IPS-18a (cell line): ENCODE data around the gene TXNDC2.

ENCODE experiments used
- H3K27ac ChIP-seq: one replicate; pipeline ENCODE4 v1.5.1; 2013; ENCODE audit warnings: low read length
- H3K27me3 ChIP-seq: one replicate; pipeline ENCODE4 v1.6.1; 2013; ENCODE audit warnings: mild to moderate bottlenecking, low read length; ENCODE audit not compliant: control insufficient read depth, insufficient read depth
- H3K36me3 ChIP-seq: one replicate; pipeline ENCODE4 v1.6.1; 2013; ENCODE audit warnings: low read depth, low read length; ENCODE audit not compliant: control insufficient read depth
- H3K4me1 ChIP-seq: one replicate; pipeline ENCODE4 v1.6.1; 2013; ENCODE audit warnings: low read depth, low read length; ENCODE audit not compliant: control insufficient read depth
- H3K4me3 ChIP-seq: one replicate; pipeline ENCODE4 v1.5.1; 2013; ENCODE audit warnings: low read length
- H3K9ac ChIP-seq: one replicate; pipeline ENCODE4 v1.6.1; 2013; ENCODE audit warnings: mild to moderate bottlenecking, low read length, moderate library complexity
- H3K9me3 ChIP-seq: one replicate; pipeline ENCODE4 v1.6.1; 2013; ENCODE audit warnings: low read depth, low read length; ENCODE audit not compliant: control insufficient read depth

TXNDC2 gene

GRCh38 chr18:9916808-9917207 is 31.0 kb downstream of the TXNDC2 start:
- H3K4me1 ChIP-seq, result peaks cover 44% of the 10 kb centered on the region
- H3K27ac ChIP-seq, result no peak overlapping the region
- H3K4me3 ChIP-seq, result no peak overlapping the region
- H3K36me3 ChIP-seq, result no peaks in the 10 kb centered on the region
- no peaks in the 10 kb centered on the region for H3K9me3 ChIP-seq
- H3K27me3 ChIP-seq, result peaks cover 3% of the 10 kb centered on the region
- no peak overlapping the region for H3K9ac ChIP-seq

GRCh38 chr18:9918016-9918680 is 32.4 kb downstream of the TXNDC2 start:
- Histone ChIP-seq H3K9me3 (no peaks in the 10 kb centered on the region), H3K27ac (no peak overlapping the region), H3K4me3 (no peak overlapping the region), H3K36me3 (no peaks in the 10 kb centered on the region), H3K9ac (no peak overlapping the region), H3K4me1 (peaks cover 42% of the 10 kb centered on the region), H3K27me3 (no peaks in the 10 kb centered on the region)

GRCh38 chr18:9919564-9920232 is 33.9 kb downstream of the TXNDC2 start:
- Histone ChIP-seq H3K27ac (no peak overlapping the region), H3K4me1 (peaks cover 45% of the 10 kb centered on the region), H3K9me3 (no peaks in the 10 kb centered on the region), H3K9ac (no peak overlapping the region), H3K36me3 (no peaks in the 10 kb centered on the region), H3K27me3 (no peaks in the 10 kb centered on the region), H3K4me3 (no peak overlapping the region)

DNA sequence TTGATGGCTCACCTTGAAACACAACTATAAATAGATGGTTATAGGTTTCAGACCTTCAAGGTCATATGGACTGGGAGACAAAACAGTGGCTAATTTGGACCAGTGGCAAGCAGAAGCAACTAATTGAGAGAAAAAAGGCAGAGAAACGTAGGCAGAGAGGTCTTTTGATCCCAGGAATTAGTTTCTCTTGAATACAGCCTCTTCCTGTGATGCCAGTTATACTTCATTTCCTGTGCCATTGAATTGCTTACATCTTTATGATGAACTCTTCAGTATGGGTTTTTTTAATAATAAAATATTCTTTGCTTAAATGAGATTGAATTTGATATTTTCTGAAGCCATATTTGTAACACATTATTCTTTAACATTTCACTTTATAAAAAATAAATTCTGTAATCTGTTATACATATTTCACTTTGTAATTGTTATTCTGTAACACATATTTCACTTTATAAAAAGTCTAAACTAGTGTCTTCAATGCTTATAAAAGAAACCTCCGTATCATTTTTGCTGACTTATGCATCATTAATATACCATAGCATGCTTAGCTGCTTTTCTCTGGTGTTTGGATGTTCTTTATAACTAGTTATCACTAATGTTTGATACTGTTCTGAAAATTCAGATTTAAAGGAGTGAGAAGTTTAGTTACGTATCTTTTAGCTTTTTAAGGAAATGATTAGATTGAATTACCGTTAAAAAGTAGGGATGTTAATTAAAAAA is 37.0 kb downstream of the TXNDC2 start:
- no peaks in the 10 kb centered on the region for H3K36me3 ChIP-seq
- no peak overlapping the region for H3K9ac ChIP-seq
- H3K4me3 ChIP-seq, result no peak overlapping the region
- peaks cover 41% of the 10 kb centered on the region for H3K4me1 ChIP-seq
- no peaks in the 10 kb centered on the region for H3K9me3 ChIP-seq
- no peak overlapping the region for H3K27ac ChIP-seq
- H3K27me3 ChIP-seq, result no peaks in the 10 kb centered on the region

GRCh38 chr18:9924371-9924943 is 38.7 kb downstream of the TXNDC2 start:
- H3K4me1 ChIP-seq, result peaks cover 44% of the 10 kb centered on the region
- no peaks in the 10 kb centered on the region for H3K36me3 ChIP-seq
- H3K9ac ChIP-seq, result no peak overlapping the region
- no peaks in the 10 kb centered on the region for H3K9me3 ChIP-seq
- H3K27ac ChIP-seq, result no peak overlapping the region
- no peaks in the 10 kb centered on the region for H3K27me3 ChIP-seq
- no peak overlapping the region for H3K4me3 ChIP-seq

DNA sequence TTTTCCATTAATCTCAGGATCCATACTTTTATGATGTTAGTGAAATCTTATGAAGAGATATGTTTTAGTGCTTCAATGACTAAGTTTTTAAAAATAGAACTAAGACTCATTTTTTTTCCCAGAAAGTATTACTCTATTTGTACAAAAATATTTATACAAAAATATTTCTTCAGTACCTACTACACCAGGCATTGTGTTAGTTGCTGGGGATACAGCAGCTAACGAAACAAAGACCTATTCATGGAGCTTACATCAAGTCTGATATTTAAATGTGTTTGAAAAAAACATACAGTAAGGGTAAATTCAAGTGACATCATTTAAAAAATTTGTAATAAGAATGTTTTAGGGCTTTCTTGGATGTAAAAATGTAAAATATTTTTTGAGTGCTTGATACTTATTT is 39.6 kb downstream of the TXNDC2 start:
- Histone ChIP-seq H3K27ac (no peak overlapping the region), H3K9ac (no peak overlapping the region), H3K36me3 (no peaks in the 10 kb centered on the region), H3K27me3 (no peaks in the 10 kb centered on the region), H3K4me3 (no peak overlapping the region), H3K4me1 (peaks cover 43% of the 10 kb centered on the region), H3K9me3 (no peaks in the 10 kb centered on the region)

DNA sequence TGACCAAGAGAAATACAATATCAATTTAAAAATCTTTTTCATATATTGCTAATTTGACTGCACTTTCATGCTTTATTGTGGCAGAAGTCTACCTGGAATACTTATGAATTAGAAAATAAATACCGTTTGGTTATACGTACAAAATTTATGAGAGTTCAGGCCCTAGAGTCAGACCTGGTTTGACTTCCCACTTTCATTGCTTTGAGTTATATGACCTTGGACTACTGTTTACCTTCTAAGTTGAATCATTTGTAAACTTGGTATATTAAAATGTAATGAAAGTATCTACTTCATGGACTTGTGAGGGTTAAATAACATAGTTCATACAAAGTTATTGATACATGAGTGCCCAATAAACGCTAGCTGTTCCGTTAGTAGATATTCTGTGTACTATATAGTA is 40.0 kb downstream of the TXNDC2 start:
- Histone ChIP-seq H3K27me3 (no peaks in the 10 kb centered on the region), H3K4me1 (peaks cover 39% of the 10 kb centered on the region), H3K4me3 (no peak overlapping the region), H3K9ac (no peak overlapping the region), H3K27ac (no peak overlapping the region), H3K9me3 (no peaks in the 10 kb centered on the region), H3K36me3 (no peaks in the 10 kb centered on the region)

- Histone ChIP-seq H3K9me3 (no peaks in the 10 kb centered on the region), H3K27me3 (no peaks in the 10 kb centered on the region), H3K9ac (no peak overlapping the region), H3K36me3 (no peaks in the 10 kb centered on the region), H3K4me1 (peaks cover 34% of the 10 kb centered on the region), H3K4me3 (no peak overlapping the region), H3K27ac (no peak overlapping the region)
Observed at GRCh38 chr18:9926223-9926894, 40.6 kb downstream of the TXNDC2 start.

DNA sequence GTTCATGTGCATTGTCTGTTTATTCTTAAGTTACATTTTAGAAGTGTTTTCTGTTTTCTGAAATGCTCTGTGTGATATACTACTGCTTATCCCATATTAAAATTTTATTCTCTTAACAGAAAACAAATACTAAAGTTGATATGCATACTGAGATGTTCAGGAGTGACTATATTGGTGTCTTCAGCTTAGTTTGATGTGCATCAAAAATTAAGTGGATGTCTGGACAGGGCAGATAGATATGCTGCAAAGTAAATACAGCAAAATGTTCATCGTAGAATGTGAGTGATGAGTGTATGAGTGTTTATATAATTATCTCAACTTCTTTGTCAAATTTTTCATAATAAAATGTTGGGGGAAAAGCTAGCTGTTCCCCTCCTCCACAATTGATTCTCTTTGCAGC is 41.2 kb downstream of the TXNDC2 start:
- H3K36me3 ChIP-seq, result no peaks in the 10 kb centered on the region
- H3K9ac ChIP-seq, result no peak overlapping the region
- no peaks in the 10 kb centered on the region for H3K27me3 ChIP-seq
- H3K4me3 ChIP-seq, result no peak overlapping the region
- no peaks in the 10 kb centered on the region for H3K9me3 ChIP-seq
- peaks cover 34% of the 10 kb centered on the region for H3K4me1 ChIP-seq
- H3K27ac ChIP-seq, result no peak overlapping the region

- peaks cover 34% of the 10 kb centered on the region for H3K4me1 ChIP-seq
- no peaks in the 10 kb centered on the region for H3K36me3 ChIP-seq
- no peaks in the 10 kb centered on the region for H3K9me3 ChIP-seq
- H3K27ac ChIP-seq, result no peak overlapping the region
- no peak overlapping the region for H3K9ac ChIP-seq
- H3K4me3 ChIP-seq, result no peak overlapping the region
- H3K27me3 ChIP-seq, result no peaks in the 10 kb centered on the region
Observed at GRCh38 chr18:9927392-9928063, 41.8 kb downstream of the TXNDC2 start.
